Suprapubic skin (tissue), 4 donors: ENCODE results near the gene NSUN7. TPM values are rescaled to one million over a fixed set of nuclear protein-coding genes. Genes with fewer than 3 reads are reported as not detected.

Source experiments
- DNase-seq, 2 donors: peaks; one replicate each; pipeline ENCODE4 v3.0.0-alpha.2; 2019; ENCODE audit warnings: low spot score in 2 of 2
- H3K27ac ChIP-seq: fragments of 200-600 bp; sonication (generic); one replicate; pipeline ENCODE4 v1.5.1; 2019
- H3K27me3 ChIP-seq: fragments of 200-600 bp; sonication (generic); one replicate; pipeline ENCODE4 v1.5.1; 2019
- H3K36me3 ChIP-seq: fragments of 200-600 bp; sonication (generic); one replicate; pipeline ENCODE4 v1.5.1; 2019
- H3K4me1 ChIP-seq: fragments of 200-600 bp; sonication (generic); one replicate; pipeline ENCODE4 v1.5.1; 2019
- H3K4me3 ChIP-seq: fragments of 200-600 bp; sonication (generic); one replicate; pipeline ENCODE4 v1.5.1; 2019; ENCODE audit warnings: mild to moderate bottlenecking
- H3K9me3 ChIP-seq: fragments of 200-600 bp; sonication (generic); one replicate; pipeline ENCODE4 v1.5.1; 2019
- CTCF ChIP-seq, 2 donors: fragments of 200-600 bp in 1 of 2; fragments of 450-650 bp in 1 of 2; sonication (generic) in 1 of 2; IDR thresholded peaks; one replicate each; pipeline ENCODE4 v1.5.1; 2016 to 2019; ENCODE audit warnings: antibody characterized with exemption in 2 of 2, mild to moderate bottlenecking in 1 of 2, moderate library complexity in 1 of 2
- EP300 ChIP-seq: sonication (generic); formaldehyde crosslinking; IDR thresholded peaks from one replicate; pipeline ENCODE4 v1.6.1; 2017; ENCODE audit warnings: antibody characterized with exemption
- POLR2A ChIP-seq, 2 donors: fragments of 450-650 bp; IDR thresholded peaks; one replicate each; pipeline ENCODE4 v1.6.1; 2017; ENCODE audit warnings: antibody characterized with exemption in 2 of 2, mild to moderate bottlenecking in 2 of 2, moderate library complexity in 2 of 2
- POLR2AphosphoS5 ChIP-seq, 3 donors: sonication (generic); formaldehyde crosslinking; IDR thresholded peaks; one replicate each; pipeline ENCODE4 v1.6.1; 2017; ENCODE audit warnings: antibody characterized with exemption in 3 of 3
- WGBS: methylation state at CpG from one replicate; pipeline ENCODE4 v1.1.5; 2018; 5-methylcytosine and 5-hydroxymethylcytosine counted together
- total RNA-seq, 4 donors: library from RNA; depleted of rRNA; stranded (reverse); fragments of >200 nt; gene quantifications; one replicate each; pipeline ENCODE4 v1.1.0, GENCODE V29; 2016

NSUN7 gene
- total RNA-seq, 4 donors from 2014 or later: 1.3 to 13.4 (median 3.4) TPM

GRCh38 chr4:40856277-40856839, 106.6 kb downstream of the NSUN7 start:
- H3K27ac ChIP-seq: no peak overlapping the region
- no peak for TF ChIP-seq POLR2A (IDR thresholded peaks at IDR 0.05)
- TF ChIP-seq CTCF (IDR thresholded peaks at IDR 0.05): no peak
- TF ChIP-seq EP300: no peak
- no peak for TF ChIP-seq POLR2AphosphoS5 (IDR thresholded peaks at IDR 0.05)
- no peaks in the 10 kb centered on the region for H3K9me3 ChIP-seq
- H3K36me3 ChIP-seq: no peaks in the 10 kb centered on the region
- DNase-seq: no peak
- no peaks in the 10 kb centered on the region for H3K27me3 ChIP-seq
- peak overlapping the region; percentile 34 for H3K4me3 ChIP-seq
- peaks cover 10% of the 10 kb centered on the region for H3K4me1 ChIP-seq
- 63% methylated on average over 16 of the region's 16 CpGs for whole genome bisulfite sequencing

GRCh38 chr4:40856840-40857362, 107.1 kb downstream of the NSUN7 start:
- Histone ChIP-seq H3K4me3 (peak overlapping the region; percentile 34), H3K27me3 (no peaks in the 10 kb centered on the region), H3K4me1 (peaks cover 10% of the 10 kb centered on the region), H3K36me3 (no peaks in the 10 kb centered on the region), H3K27ac (no peak overlapping the region), H3K9me3 (no peaks in the 10 kb centered on the region)
- TF ChIP-seq CTCF (IDR thresholded peaks at IDR 0.05): no peak
- no peak for TF ChIP-seq EP300
- no peak for TF ChIP-seq POLR2A (IDR thresholded peaks at IDR 0.05)
- no peak for TF ChIP-seq POLR2AphosphoS5 (IDR thresholded peaks at IDR 0.05)
- no peak for DNase-seq
- 21% methylated on average over 43 of the region's 51 CpGs for WGBS

- H3K4me1 ChIP-seq: peaks cover 10% of the 10 kb centered on the region
- H3K36me3 ChIP-seq: no peaks in the 10 kb centered on the region
- no peak overlapping the region for H3K4me3 ChIP-seq
- 77% methylated on average over 2 of the region's 2 CpGs for WGBS
- H3K27ac ChIP-seq: no peak overlapping the region
- no peaks in the 10 kb centered on the region for H3K27me3 ChIP-seq
- TF ChIP-seq EP300 (no peak), POLR2AphosphoS5 (IDR thresholded peaks at IDR 0.05) (no peak), CTCF (IDR thresholded peaks at IDR 0.05) (no peak), POLR2A (IDR thresholded peaks at IDR 0.05) (no peak)
- H3K9me3 ChIP-seq: no peaks in the 10 kb centered on the region
- no peak for DNase-seq
These were observed 108.2 kb downstream of the NSUN7 start for GRCh38 chr4:40857956-40858355.

GRCh38 chr4:40858962-40859361, 109.2 kb downstream of the NSUN7 start:
- Histone ChIP-seq H3K4me3 (no peak overlapping the region), H3K27me3 (no peaks in the 10 kb centered on the region), H3K4me1 (peaks cover 10% of the 10 kb centered on the region), H3K36me3 (no peaks in the 10 kb centered on the region), H3K9me3 (no peaks in the 10 kb centered on the region), H3K27ac (no peak overlapping the region)
- DNase-seq: no peak
- 96% methylated on average over 2 of the region's 2 CpGs for WGBS
- TF ChIP-seq CTCF (IDR thresholded peaks at IDR 0.05): no peak
- TF ChIP-seq EP300: no peak

Other genes starting within 250 kb of the NSUN7 start
- gene RBM47, start 120.1 kb upstream of the NSUN7 start, total RNA-seq: 100 to 1,000 TPM in 1 of 4 donors, 10 to 100 TPM in 3; 40.2 to 286 (median 47.4) TPM